Ureter (tissue), 1 donor: Measurements from ENCODE around the gene CNNM2. TPM values are rescaled to one million over a fixed set of nuclear protein-coding genes. Genes with fewer than 3 reads are reported as not detected.

Experiments
- DNase-seq: peaks from one replicate; pipeline ENCODE4 v3.0.0-alpha.2; 2020; ENCODE audit warnings: low spot score
- total RNA-seq: library from RNA; stranded (reverse); gene quantifications from one replicate; pipeline ENCODE4 v1.2.4, GENCODE V29; 2023
- donor health status: DM: yes; HTN: yes; CAD: no.

The CNNM2 gene
- total RNA-seq = 12.7 TPM

- peak; percentile 100 for DNase-seq
These were observed at the start of gene CNNM2 for GRCh38 chr10:102917962-102918816. Gene CNNM2, plus strand, starts transcription at chr10:102918294. Its CDS starts 187 bp downstream, at chr10:102918481.

GRCh38 chr10:102868911-102869257 is 49.2 kb upstream of the CNNM2 start:
- DNase-seq = no peak

- DNase-seq = no peak
These were observed 48.6 kb upstream of the CNNM2 start, which contains the start of gene AS3MT for GRCh38 chr10:102869258-102870198. Gene AS3MT, plus strand, starts transcription at chr10:102869470. Its CDS starts 123 bp downstream, at chr10:102869593.

- no peak for DNase-seq
These were observed 47.9 kb upstream of the CNNM2 start for GRCh38 chr10:102870221-102870620.

GRCh38 chr10:102872163-102872562 is 45.9 kb upstream of the CNNM2 start:
- DNase-seq = no peak

- DNase-seq = no peak
These were observed 41.3 kb upstream of the CNNM2 start for GRCh38 chr10:102876747-102877153.

- no peak for DNase-seq
These were observed 39.5 kb upstream of the CNNM2 start for GRCh38 chr10:102878629-102879028.

- DNase-seq = no peak
These were observed 37.8 kb upstream of the CNNM2 start for GRCh38 chr10:102880256-102880655.

- DNase-seq = no peak
These were observed 30.0 kb upstream of the CNNM2 start for GRCh38 chr10:102888048-102888447.

GRCh38 chr10:102894466-102895213 is 23.5 kb upstream of the CNNM2 start:
- no peak for DNase-seq

- no peak for DNase-seq
These were observed 18.1 kb upstream of the CNNM2 start for GRCh38 chr10:102900006-102900405.

GRCh38 chr10:102904346-102904745 is 13.7 kb upstream of the CNNM2 start:
- no peak for DNase-seq

- no peak for DNase-seq
These were observed 11.6 kb upstream of the CNNM2 start for GRCh38 chr10:102906507-102906906.

- DNase-seq = no peak
These were observed 3.3 kb upstream of the CNNM2 start for GRCh38 chr10:102914781-102915180.

- DNase-seq = no peak
These were observed 1.9 kb upstream of the CNNM2 start for GRCh38 chr10:102916173-102916572.

- peak; percentile 82 for DNase-seq
These were observed 656 bp upstream of the CNNM2 start for GRCh38 chr10:102917314-102917961.

GRCh38 chr10:102918817-102919245 is 737 bp downstream of the CNNM2 start:
- no peak for DNase-seq

- no peak for DNase-seq
These were observed 1.3 kb downstream of the CNNM2 start for GRCh38 chr10:102919246-102919959.

GRCh38 chr10:102919992-102920739 is 2.1 kb downstream of the CNNM2 start:
- no peak for DNase-seq

GRCh38 chr10:102923601-102924000 is 5.5 kb downstream of the CNNM2 start:
- DNase-seq = no peak
